Tibial nerve (tissue), 4 donors: ENCODE measurements around the gene LAMTOR4. TPM values are rescaled to one million over a fixed set of nuclear protein-coding genes. Genes with fewer than 3 reads are reported as not detected.

Experiments
- DNase-seq, 2 donors: peaks; one replicate each; pipeline ENCODE4 v3.0.0-alpha.2; 2019; ENCODE audit warnings: low spot score in 2 of 2
- H3K27ac ChIP-seq, 4 donors: fragments of 200-600 bp; sonication (generic) in 3 of 4; one replicate each; pipeline ENCODE4 v1.5.1; 2017 to 2019; ENCODE audit warnings: mild to moderate bottlenecking in 1 of 4
- H3K27me3 ChIP-seq, 2 donors: fragments of 200-600 bp; sonication (generic) in 1 of 2; one replicate each; pipeline versions ENCODE4 v1.5.1 to v1.6.0; 2017 to 2019
- H3K36me3 ChIP-seq, 3 donors: fragments of 200-600 bp; sonication (generic); one replicate each; pipeline ENCODE4 v1.5.1; 2018 to 2019
- H3K4me1 ChIP-seq, 4 donors: fragments of 200-600 bp; sonication (generic) in 3 of 4; one replicate each; pipeline ENCODE4 v1.5.1; 2017 to 2019
- H3K4me3 ChIP-seq, 4 donors: fragments of 200-600 bp; sonication (generic) in 3 of 4; one replicate each; pipeline ENCODE4 v1.5.1; 2017 to 2019; ENCODE audit warnings: mild to moderate bottlenecking in 1 of 4, moderate library complexity in 1 of 4
- H3K9me3 ChIP-seq, 4 donors: fragments of 200-600 bp; sonication (generic) in 3 of 4; one replicate each; pipeline ENCODE4 v1.5.1; 2017 to 2019
- CTCF ChIP-seq, 5 experiments: fragments of 200-600 bp in 3 of 5; fragments of 450-650 bp in 2 of 5; sonication (generic) in 3 of 5; IDR thresholded peaks; one replicate each; pipeline ENCODE4 v1.5.1; 2016 to 2019; ENCODE audit warnings: antibody characterized with exemption in 5 of 5, mild to moderate bottlenecking in 3 of 5, moderate library complexity in 2 of 5
- EP300 ChIP-seq, 2 donors: sonication (generic); formaldehyde crosslinking; IDR thresholded peaks; one replicate each; pipeline ENCODE4 v1.6.1; 2017; ENCODE audit warnings: antibody characterized with exemption in 2 of 2, mild to moderate bottlenecking in 1 of 2
- POLR2A ChIP-seq, 2 donors: fragments of 450-650 bp; IDR thresholded peaks; one replicate each; pipeline ENCODE4 v1.6.1; 2017; ENCODE audit warnings: antibody characterized with exemption in 2 of 2, mild to moderate bottlenecking in 2 of 2, moderate library complexity in 2 of 2
- WGBS, 2 donors: methylation state at CpG; one replicate each; pipeline ENCODE4 v1.1.5; 2018; 5-methylcytosine and 5-hydroxymethylcytosine counted together
- total RNA-seq, 4 donors: library from RNA; depleted of rRNA; stranded (reverse); fragments of >200 nt; gene quantifications; one replicate each; pipeline ENCODE4 v1.1.0, GENCODE V29; 2016

LAMTOR4 gene
- total RNA-seq, 4 donors from 2014 or later = 226 to 312 (median 252) TPM

GRCh38 chr7:100163006-100163531 lies 14.4 kb downstream of the LAMTOR4 start:
- TF ChIP-seq EP300 (IDR thresholded peaks at IDR 0.05) = no peak
- TF ChIP-seq POLR2A (IDR thresholded peaks at IDR 0.05) = no peak
- TF ChIP-seq CTCF (IDR thresholded peaks at IDR 0.05) = no peak
- H3K36me3 ChIP-seq = peaks cover 0 to 7% (median 0%) of the 10 kb centered on the region in 3 donors
- H3K4me3 ChIP-seq = no peak overlapping the region
- no peaks in the 10 kb centered on the region for H3K9me3 ChIP-seq
- H3K4me1 ChIP-seq = peaks cover 0 to 28% (median 15%) of the 10 kb centered on the region in 4 donors
- 75 to 76% methylated on average over 6 of the region's 6 CpGs for WGBS, 2 donors
- no peak for DNase-seq
- no peaks in the 10 kb centered on the region for H3K27me3 ChIP-seq
- H3K27ac ChIP-seq = no peak overlapping the region

GRCh38 chr7:100163871-100164270 lies 15.2 kb downstream of the LAMTOR4 start:
- Histone ChIP-seq H3K4me3 (no peak overlapping the region), H3K4me1 (peaks cover 0 to 29% (median 17%) of the 10 kb centered on the region in 4 donors), H3K36me3 (peaks cover 0 to 7% (median 0%) of the 10 kb centered on the region in 3 donors), H3K27ac (no peak overlapping the region), H3K9me3 (no peaks in the 10 kb centered on the region), H3K27me3 (no peaks in the 10 kb centered on the region)
- DNase-seq = no peak
- 87 to 99% methylated on average over 4 to 5 of the region's 5 CpGs for WGBS, 2 donors
- no peak for TF ChIP-seq POLR2A (IDR thresholded peaks at IDR 0.05)
- TF ChIP-seq EP300 (IDR thresholded peaks at IDR 0.05) = no peak
- TF ChIP-seq CTCF (IDR thresholded peaks at IDR 0.05) = no peak

GRCh38 chr7:100166317-100166940 lies 17.7 kb downstream of the LAMTOR4 start:
- H3K27ac ChIP-seq = no peak overlapping the region
- peaks cover 0 to 5% of the 10 kb centered on the region in 2 donors for H3K27me3 ChIP-seq
- peak overlapping the region in 1 of 4 donors; percentile 2 for H3K4me3 ChIP-seq
- peaks cover 0 to 40% (median 23%) of the 10 kb centered on the region in 4 donors for H3K4me1 ChIP-seq
- DNase-seq = no peak
- no peaks in the 10 kb centered on the region for H3K9me3 ChIP-seq
- 70 to 83% methylated on average over 16 of the region's 16 CpGs for WGBS, 2 donors
- TF ChIP-seq EP300 (IDR thresholded peaks at IDR 0.05) (no peak), POLR2A (IDR thresholded peaks at IDR 0.05) (no peak), CTCF (IDR thresholded peaks at IDR 0.05) (no peak)
- H3K36me3 ChIP-seq = peaks cover 0 to 7% (median 0%) of the 10 kb centered on the region in 3 donors

- Histone ChIP-seq H3K36me3 (peaks cover 0 to 7% (median 0%) of the 10 kb centered on the region in 3 donors), H3K4me1 (peaks cover 0 to 47% (median 29%) of the 10 kb centered on the region in 4 donors), H3K27ac (peak overlapping the region in 3 of 4 donors; percentile 15 to 87 (median 86)), H3K4me3 (peak overlapping the region in 2 of 4 donors; percentile 54 to 57), H3K9me3 (no peaks in the 10 kb centered on the region), H3K27me3 (peaks cover 0 to 12% of the 10 kb centered on the region in 2 donors)
- 39 to 41% methylated on average over 14 of the region's 14 CpGs for WGBS, 2 donors
- DNase-seq = no peak
- TF ChIP-seq EP300 (IDR thresholded peaks at IDR 0.05) (no peak), POLR2A (IDR thresholded peaks at IDR 0.05) (no peak), CTCF (IDR thresholded peaks at IDR 0.05) (no peak)
Observed at GRCh38 chr7:100166970-100167911, 18.5 kb downstream of the LAMTOR4 start.
